GM19238 (cell line): ENCODE results near the gene VWA5B1.
A peak's percentile ranks its signal among the peaks of the same experiment; 100 is the strongest.

Experiments used
- DNase-seq: peaks from one replicate; pipeline ENCODE4 v3.0.0; 2011; ENCODE audit warnings: low spot score; ENCODE audit not compliant: insufficient read length

VWA5B1 gene

GRCh38 chr1:20321573-20321972, 30.9 kb downstream of the VWA5B1 start:
- DNase-seq = no peak

- peak; percentile 67 for DNase-seq
These were observed 31.6 kb downstream of the VWA5B1 start for GRCh38 chr1:20322081-20322824.

- no peak for DNase-seq
These were observed 32.3 kb downstream of the VWA5B1 start for GRCh38 chr1:20322825-20323612.

GRCh38 chr1:20323613-20323920, 32.9 kb downstream of the VWA5B1 start:
- DNase-seq = no peak

- DNase-seq = no peak
These were observed 34.2 kb downstream of the VWA5B1 start for GRCh38 chr1:20324704-20325406.

GRCh38 chr1:20325407-20325843, 34.8 kb downstream of the VWA5B1 start:
- DNase-seq = no peak

- DNase-seq = no peak
These were observed 35.3 kb downstream of the VWA5B1 start for GRCh38 chr1:20325844-20326420.

GRCh38 chr1:20327467-20327866, 36.8 kb downstream of the VWA5B1 start:
- no peak for DNase-seq

- no peak for DNase-seq
These were observed 37.5 kb downstream of the VWA5B1 start for GRCh38 chr1:20328201-20328600.

- DNase-seq = no peak
These were observed 39.3 kb downstream of the VWA5B1 start for GRCh38 chr1:20329793-20330542.

- no peak for DNase-seq
These were observed 43.4 kb downstream of the VWA5B1 start for GRCh38 chr1:20334103-20334502.

- DNase-seq = no peak
These were observed 45.5 kb downstream of the VWA5B1 start for GRCh38 chr1:20336105-20336605.

GRCh38 chr1:20337581-20337980, 46.9 kb downstream of the VWA5B1 start:
- DNase-seq = no peak

- DNase-seq = no peak
These were observed 49.3 kb downstream of the VWA5B1 start for GRCh38 chr1:20339811-20340457.

- no peak for DNase-seq
These were observed 51.8 kb downstream of the VWA5B1 start for GRCh38 chr1:20342294-20343148.

- DNase-seq = peak; percentile 29
These were observed 52.7 kb downstream of the VWA5B1 start for GRCh38 chr1:20343149-20343937.

GRCh38 chr1:20343938-20344302, 53.2 kb downstream of the VWA5B1 start:
- DNase-seq = no peak

- DNase-seq = no peak
These were observed 54.1 kb downstream of the VWA5B1 start for GRCh38 chr1:20344738-20345137.

- DNase-seq = no peak
These were observed 54.7 kb downstream of the VWA5B1 start for GRCh38 chr1:20345419-20345818.
